Aorta (tissue), 5 donors: Measurements from ENCODE around the gene SLC22A4. TPM values are rescaled to one million over a fixed set of nuclear protein-coding genes. Genes with fewer than 3 reads are reported as not detected.
A peak's percentile ranks its signal among the peaks of the same experiment; 100 is the strongest.

Experiments used
- ATAC-seq: fragments of 200-7000 bp; cut with Tn5 transposase; one replicate; pipeline ENCODE4 v1.9.1; 2022; ENCODE audit warnings: moderate library complexity; ENCODE audit not compliant: low FRiP score
- DNase-seq, 2 donors: peaks; one replicate each; pipeline ENCODE4 v3.0.0-alpha.2; 2020
- H3K27ac ChIP-seq, 2 donors: one replicate each; pipeline ENCODE4 v1.5.1; 2013; ENCODE audit warnings: low read length in 2 of 2, mild to moderate bottlenecking in 2 of 2, moderate library complexity in 2 of 2, control low read depth in 1 of 2, inconsistent platforms in 1 of 2, low read depth in 1 of 2
- H3K27me3 ChIP-seq, 2 donors: one replicate each; pipeline ENCODE4 v1.6.1; 2013; ENCODE audit warnings: control low read depth in 1 of 2, low read length in 1 of 2, mild to moderate bottlenecking in 1 of 2, moderate library complexity in 1 of 2; ENCODE audit not compliant: insufficient read depth in 2 of 2, control insufficient read depth in 1 of 2
- H3K36me3 ChIP-seq, 2 donors: one replicate each; pipeline ENCODE4 v1.6.1; 2013; ENCODE audit warnings: control low read depth in 1 of 2, low read length in 1 of 2, mild to moderate bottlenecking in 1 of 2; ENCODE audit not compliant: insufficient read depth in 2 of 2, control insufficient read depth in 1 of 2
- H3K4me1 ChIP-seq, 2 donors: one replicate each; pipeline ENCODE4 v1.6.1; 2013; ENCODE audit warnings: low read length in 2 of 2, control low read depth in 1 of 2, mild to moderate bottlenecking in 1 of 2, moderate library complexity in 1 of 2; ENCODE audit not compliant: insufficient read depth in 2 of 2, control insufficient read depth in 1 of 2
- H3K4me3 ChIP-seq, 2 donors: one replicate each; pipeline ENCODE4 v1.5.1; 2013; ENCODE audit warnings: low read length in 2 of 2, control low read depth in 1 of 2, mild to moderate bottlenecking in 1 of 2
- H3K9me3 ChIP-seq: one replicate; pipeline ENCODE4 v1.6.1; 2013; ENCODE audit warnings: mild to moderate bottlenecking, low read length; ENCODE audit not compliant: control insufficient read depth
- WGBS, 2 donors: extraction: QIAGEN DNeasy Blood & Tissue Kit; methylation state at CpG; one replicate each; pipeline ENCODE4 v1.1.7; 2013; 5-methylcytosine and 5-hydroxymethylcytosine counted together
- intact Hi-C, 2 donors: fragments of 100-400 bp; cut with DNase I; formaldehyde crosslinking; loops; one replicate each; pipeline versions ENCODE4 v1.14.2 to v1.15.0; 2022
- polyA plus RNA-seq, 2 donors: library from polyadenylated mRNA; stranded (reverse); fragments of 200-250 nt; gene quantifications; one replicate each; pipeline ENCODE4 v1.2.3, GENCODE V29; 2013
- total RNA-seq, 2 donors: library from RNA; stranded (reverse); fragmentation: NEBNext Ultra II Directional; extraction: Animal tissue kit (Norgen Biotek cat#: 25700); gene quantifications; one replicate each; pipeline ENCODE4 v1.2.1, GENCODE V29; 2021
- donor health status: healthy with polysubstance abuse.
- donor health status: Bipolar disorder and iron deficiency.
- donor health status: DM: no; HTN: no; CAD: no.
- donor health status: DM: no; HTN: no; CAD: no.
- donor health status: DM: yes; HTN: yes; CAD: no.

The SLC22A4 gene
- total and polyA plus RNA-seq, 4 donors: 1.3 to 5.5 (median 3.1) TPM

GRCh38 chr5:132370181-132370970 is 76.2 kb downstream of the SLC22A4 start:
- no peaks in the 10 kb centered on the region for H3K9me3 ChIP-seq
- intact Hi-C loops: no loop called here
- H3K27ac ChIP-seq: peak overlapping the region in 1 of 2 donors; percentile 90
- ATAC-seq (peak; percentile 25), DNase-seq (peak in 1 of 2 donors; percentile 79)
- peaks cover 0 to 3% of the 10 kb centered on the region in 2 donors for H3K4me1 ChIP-seq
- H3K27me3 ChIP-seq: no peaks in the 10 kb centered on the region
- 7 to 12% methylated on average over 28 to 34 of the region's 34 CpGs for WGBS, 2 donors
- H3K4me3 ChIP-seq: peak overlapping the region; percentile 58 to 91
- H3K36me3 ChIP-seq: no peaks in the 10 kb centered on the region

- ATAC-seq: peak; percentile 53
- 26 to 29% methylated on average over 19 of the region's 19 CpGs for WGBS, 2 donors
These were observed 76.9 kb downstream of the SLC22A4 start for GRCh38 chr5:132370971-132371602.

GRCh38 chr5:132371603-132371994 is 77.4 kb downstream of the SLC22A4 start:
- Histone ChIP-seq H3K9me3 (no peaks in the 10 kb centered on the region), H3K27me3 (no peaks in the 10 kb centered on the region), H3K27ac (no peak overlapping the region), H3K36me3 (no peaks in the 10 kb centered on the region), H3K4me1 (peaks cover 0 to 3% of the 10 kb centered on the region in 2 donors), H3K4me3 (no peak overlapping the region)
- ATAC-seq (no peak), DNase-seq (no peak)
- intact Hi-C loops: no loop called here
- WGBS, 2 donors: 80 to 88% methylated on average over 5 of the region's 5 CpGs

More at GRCh38 chr5:132370971-132371602, 76.9 kb downstream of the SLC22A4 start:
- Histone ChIP-seq H3K27ac (peak overlapping the region in 1 of 2 donors; percentile 29), H3K27me3 (no peaks in the 10 kb centered on the region), H3K4me1 (peaks cover 0 to 3% of the 10 kb centered on the region in 2 donors), H3K4me3 (peak overlapping the region in 1 of 2 donors; percentile 91), H3K9me3 (no peaks in the 10 kb centered on the region), H3K36me3 (no peaks in the 10 kb centered on the region)
- intact Hi-C loops: no loop called here
- peak in 1 of 2 donors; percentile 71 for DNase-seq

- DNase-seq (no peak), ATAC-seq (no peak)
- Histone ChIP-seq H3K4me3 (no peak overlapping the region), H3K27me3 (no peaks in the 10 kb centered on the region), H3K4me1 (peaks cover 0 to 3% of the 10 kb centered on the region in 2 donors), H3K27ac (no peak overlapping the region), H3K36me3 (no peaks in the 10 kb centered on the region), H3K9me3 (no peaks in the 10 kb centered on the region)
- intact Hi-C loops: no loop called here
- 85% methylated on average over 2 of the region's 2 CpGs for WGBS, 2 donors
These were observed 77.9 kb downstream of the SLC22A4 start for GRCh38 chr5:132372127-132372526.

GRCh38 chr5:132372542-132372941 is 78.3 kb downstream of the SLC22A4 start:
- Histone ChIP-seq H3K4me1 (peaks cover 0 to 3% of the 10 kb centered on the region in 2 donors), H3K4me3 (no peak overlapping the region), H3K27me3 (no peaks in the 10 kb centered on the region), H3K27ac (no peak overlapping the region), H3K36me3 (no peaks in the 10 kb centered on the region), H3K9me3 (no peaks in the 10 kb centered on the region)
- DNase-seq (no peak), ATAC-seq (no peak)
- intact Hi-C loops: no loop called here

- intact Hi-C loops: no loop called here
- H3K4me3 ChIP-seq: no peak overlapping the region
- no peaks in the 10 kb centered on the region for H3K9me3 ChIP-seq
- no peaks in the 10 kb centered on the region for H3K27me3 ChIP-seq
- peaks cover 0 to 3% of the 10 kb centered on the region in 2 donors for H3K4me1 ChIP-seq
- no peak overlapping the region for H3K27ac ChIP-seq
- DNase-seq (no peak), ATAC-seq (no peak)
- 89 to 91% methylated on average over 3 of the region's 3 CpGs for WGBS, 2 donors
- peaks cover 0 to 3% of the 10 kb centered on the region in 2 donors for H3K36me3 ChIP-seq
These were observed 81.8 kb downstream of the SLC22A4 start for GRCh38 chr5:132375957-132376356.

GRCh38 chr5:132376694-132377641 is 82.8 kb downstream of the SLC22A4 start:
- Histone ChIP-seq H3K9me3 (no peaks in the 10 kb centered on the region), H3K4me3 (no peak overlapping the region), H3K36me3 (peaks cover 0 to 3% of the 10 kb centered on the region in 2 donors), H3K4me1 (peaks cover 0 to 3% of the 10 kb centered on the region in 2 donors), H3K27ac (peak overlapping the region; percentile 10 to 48), H3K27me3 (no peaks in the 10 kb centered on the region)
- intact Hi-C loops: no loop called here
- ATAC-seq: peak; percentile 68
- 10 to 12% methylated on average over 16 of the region's 16 CpGs for WGBS, 2 donors
- no peak for DNase-seq

- H3K4me1 ChIP-seq: no peaks in the 10 kb centered on the region
- H3K27ac ChIP-seq: peak overlapping the region in 1 of 2 donors; percentile 48
- no peaks in the 10 kb centered on the region for H3K9me3 ChIP-seq
- no peak for DNase-seq
- ATAC-seq: no peak
- no peak overlapping the region for H3K4me3 ChIP-seq
- H3K27me3 ChIP-seq: no peaks in the 10 kb centered on the region
- H3K36me3 ChIP-seq: peaks cover 0 to 3% of the 10 kb centered on the region in 2 donors
- WGBS, 2 donors: 73 to 82% methylated on average over 7 of the region's 7 CpGs
- intact Hi-C loops: no loop called here
These were observed 83.5 kb downstream of the SLC22A4 start for GRCh38 chr5:132377738-132378137.
